ENCODE measurements around the gene TNIP1. TPM values are rescaled to one million over a fixed set of nuclear protein-coding genes. Genes with fewer than 3 reads are reported as not detected.

The TNIP1 gene
- total RNA-seq, 1 donor from 2014 or later = 58.7 TPM

DNA sequence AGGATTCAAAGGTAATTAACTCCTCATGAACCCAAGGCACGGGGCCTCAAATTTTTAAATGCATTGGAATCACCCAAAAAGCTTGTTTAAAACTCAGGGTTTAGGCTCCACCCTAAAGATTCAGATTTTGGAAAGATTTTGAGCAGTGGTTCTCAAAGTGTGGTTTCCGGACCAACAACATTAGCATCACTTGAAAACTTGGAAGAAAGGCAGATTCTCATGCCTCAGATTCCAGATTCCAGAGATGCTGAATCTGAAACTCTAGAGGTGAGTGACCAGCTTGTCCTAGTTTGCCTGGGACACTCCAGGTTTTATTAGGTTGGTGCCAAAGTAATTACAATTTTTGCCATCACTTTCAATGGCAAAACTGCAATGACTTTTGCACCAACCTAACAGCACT, 24.7 kb upstream of the TNIP1 start:
- no peak for DNase-seq (ENCODE audit: low spot score)

DNA sequence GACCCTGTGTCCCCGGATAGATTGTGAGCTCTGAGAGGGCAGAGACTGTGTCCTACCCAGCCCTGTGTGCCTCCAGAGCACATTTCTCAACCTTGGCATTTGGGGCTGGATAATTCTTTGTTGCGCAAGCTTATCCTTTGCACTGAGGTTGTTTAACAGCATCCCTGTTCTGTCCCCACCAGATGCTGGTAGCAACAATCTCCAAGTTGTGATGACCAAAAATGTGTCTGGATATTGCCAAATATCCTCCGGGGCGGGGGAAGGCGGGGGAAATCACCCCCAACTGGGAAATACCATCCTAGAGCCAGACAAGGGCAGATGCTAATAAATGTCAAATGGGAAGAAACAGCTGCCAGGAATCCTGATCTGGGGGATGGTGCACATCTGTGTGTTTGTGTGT, 24.0 kb upstream of the TNIP1 start:
- peak; percentile 74 for DNase-seq (ENCODE audit: low spot score)

DNA sequence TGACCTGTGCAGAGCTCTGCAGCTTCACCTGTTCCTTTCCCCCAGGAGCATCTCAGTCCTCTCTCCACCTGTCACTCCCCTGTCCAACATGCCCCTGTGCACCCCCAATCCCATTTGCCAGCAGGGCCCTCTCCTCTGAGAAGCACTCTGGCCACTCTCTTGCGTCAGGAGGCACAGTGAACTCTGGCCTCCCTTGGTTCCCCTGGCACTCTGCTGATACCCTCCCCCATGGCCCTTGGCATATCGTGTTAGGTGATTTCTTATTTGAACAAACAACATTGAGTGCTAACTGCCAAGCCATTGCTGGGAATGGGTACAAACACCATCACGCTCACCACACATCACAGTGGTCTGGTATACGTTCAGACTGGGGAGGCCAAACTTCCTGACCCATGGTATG, 20.9 kb upstream of the TNIP1 start:
- DNase-seq (ENCODE audit: low spot score) = no peak

DNA sequence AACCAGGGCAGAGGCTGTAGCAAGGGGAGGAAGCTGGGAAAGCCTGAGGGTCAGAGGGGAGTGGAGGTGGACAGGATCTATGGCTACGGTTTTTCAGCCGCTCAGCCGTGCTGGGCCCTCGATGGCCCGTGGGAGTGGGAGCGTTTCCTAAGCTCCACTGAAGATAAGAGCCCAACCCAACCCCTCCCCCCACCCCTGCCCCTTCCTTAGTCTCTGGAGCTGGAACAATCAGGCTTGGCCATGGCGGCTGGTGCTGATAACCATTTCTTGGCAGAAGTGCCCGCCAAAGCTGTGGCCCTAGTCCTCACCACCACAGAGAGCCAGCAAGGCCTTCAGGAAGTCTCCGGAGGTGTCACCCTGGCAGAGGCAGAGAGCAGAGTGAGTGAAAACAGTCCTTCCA, 20.3 kb upstream of the TNIP1 start:
- DNase-seq (ENCODE audit: low spot score) = no peak

GRCh38 chr5:151100681-151101080, 19.8 kb upstream of the TNIP1 start:
- DNase-seq (ENCODE audit: low spot score) = no peak

DNA sequence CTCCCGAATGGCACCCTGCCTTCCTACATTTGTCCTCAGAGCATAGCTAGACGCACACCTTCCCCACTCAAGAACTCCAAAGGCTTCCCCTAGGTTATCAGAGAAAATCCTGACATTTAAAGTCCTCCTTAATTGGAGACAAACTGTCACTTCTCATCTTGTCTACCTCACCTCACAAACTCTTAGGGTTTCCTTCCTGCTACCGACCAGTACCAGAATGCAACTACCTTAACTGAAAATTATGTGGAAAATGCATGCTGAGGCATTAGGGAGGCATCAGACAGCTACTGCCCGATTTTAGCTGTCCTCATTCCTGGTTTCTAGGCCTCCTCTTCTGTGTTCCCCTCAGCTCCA, 17.9 kb upstream of the TNIP1 start:
- DNase-seq (ENCODE audit: low spot score) = no peak

GRCh38 chr5:151097820-151098767, 17.3 kb upstream of the TNIP1 start:
- DNase-seq (ENCODE audit: low spot score) = no peak

- no peak for DNase-seq (ENCODE audit: low spot score)
These were observed 16.2 kb upstream of the TNIP1 start for GRCh38 chr5:151097061-151097460.

- no peak for DNase-seq (ENCODE audit: low spot score)
These were observed 15.2 kb upstream of the TNIP1 start for GRCh38 chr5:151096001-151096373.

DNA sequence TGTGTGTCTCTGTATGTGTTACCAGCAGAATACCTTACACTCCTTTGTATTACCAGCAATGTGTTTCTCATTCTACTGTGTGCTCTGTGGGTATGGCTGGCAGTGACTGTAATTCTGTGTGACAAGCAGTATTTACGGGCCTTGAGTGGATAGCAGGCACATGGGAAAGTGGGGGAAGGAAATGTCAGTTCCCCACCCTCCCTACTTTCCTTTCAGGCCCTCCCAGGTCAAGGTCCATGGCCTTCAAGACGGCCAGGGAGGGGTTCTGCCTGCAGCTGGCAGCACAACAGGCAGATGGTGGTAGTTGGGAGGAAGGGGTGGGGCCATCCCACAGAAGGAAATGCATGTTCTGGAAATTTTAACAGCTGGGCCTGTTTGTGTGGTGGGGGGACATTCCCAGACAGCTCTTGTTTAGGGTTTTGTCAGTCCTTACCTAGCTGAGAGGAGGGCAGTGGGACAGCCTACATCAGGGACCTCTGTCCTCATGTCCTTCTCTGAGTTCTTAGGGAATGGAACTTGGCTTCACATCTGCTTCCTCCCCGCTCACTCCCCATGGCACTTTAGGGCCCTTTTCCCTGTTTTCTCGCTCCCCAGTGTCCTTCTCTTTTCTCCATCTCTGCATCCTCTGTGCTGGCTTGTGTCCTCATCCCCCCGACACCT, 14.6 kb upstream of the TNIP1 start:
- DNase-seq (ENCODE audit: low spot score) = peak; percentile 72

DNA sequence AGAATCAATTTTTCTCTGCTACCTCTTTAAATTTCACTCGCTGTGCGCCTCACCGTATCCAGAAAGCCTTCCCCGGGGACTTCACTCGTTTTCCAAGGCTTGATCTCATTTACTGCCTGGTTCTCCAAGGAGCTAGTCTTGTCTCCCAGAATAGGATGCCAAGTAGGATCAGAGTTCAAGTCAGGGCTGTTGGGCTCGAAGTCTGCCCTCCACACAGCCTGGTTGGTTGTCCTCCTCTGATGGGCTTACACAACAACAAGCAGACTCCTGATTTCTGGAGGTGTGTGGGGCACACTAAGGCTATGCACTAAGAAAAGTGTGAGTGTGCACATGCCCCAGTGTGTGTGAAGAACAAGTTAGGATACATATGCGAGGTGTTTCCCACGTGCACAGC, 14.0 kb upstream of the TNIP1 start:
- no peak for DNase-seq (ENCODE audit: low spot score)

DNA sequence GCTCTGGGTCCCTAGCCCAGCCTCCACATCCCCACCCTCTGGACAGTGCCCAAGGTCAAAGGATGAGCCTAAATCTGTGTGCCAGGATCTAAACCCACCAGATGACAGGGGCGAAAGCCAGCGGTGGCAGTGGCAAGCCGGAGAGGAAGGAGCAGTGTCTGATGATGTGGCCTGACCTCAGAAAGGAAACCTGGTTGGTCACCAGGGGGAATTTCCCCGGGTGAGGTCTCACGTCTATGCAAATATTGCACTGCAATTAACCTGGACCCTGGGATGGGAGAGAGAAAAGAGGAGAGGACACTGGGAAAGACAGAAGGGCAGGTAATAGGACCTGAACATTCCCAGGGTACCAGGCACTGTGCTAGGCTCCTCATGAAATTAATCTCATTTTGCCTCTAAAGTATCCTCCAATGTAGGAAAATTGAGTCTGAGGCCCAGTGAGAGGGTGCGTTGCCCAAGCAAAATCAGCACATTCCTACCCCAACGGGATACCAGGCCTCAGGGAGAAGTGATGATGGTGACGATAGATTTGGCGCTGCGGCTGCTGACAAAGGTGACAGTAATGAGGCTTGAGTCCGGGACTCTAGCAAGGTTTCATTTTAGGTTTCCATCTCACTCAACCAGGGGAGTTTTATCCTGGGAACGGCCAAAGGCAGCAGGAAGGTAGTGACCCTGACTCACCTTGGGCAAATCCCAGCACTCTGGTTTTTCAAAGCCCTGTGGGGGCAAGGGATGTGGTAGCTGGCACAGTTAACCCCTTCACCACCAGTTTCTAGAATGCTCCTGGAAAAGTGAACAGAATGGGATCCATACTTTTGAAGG, 13.4 kb upstream of the TNIP1 start:
- no peak for DNase-seq (ENCODE audit: low spot score)

GRCh38 chr5:151093476-151093889, 12.6 kb upstream of the TNIP1 start:
- peak; percentile 83 for DNase-seq (ENCODE audit: low spot score)

- no peak for DNase-seq (ENCODE audit: low spot score)
These were observed 11.9 kb upstream of the TNIP1 start for GRCh38 chr5:151092762-151093161.

DNA sequence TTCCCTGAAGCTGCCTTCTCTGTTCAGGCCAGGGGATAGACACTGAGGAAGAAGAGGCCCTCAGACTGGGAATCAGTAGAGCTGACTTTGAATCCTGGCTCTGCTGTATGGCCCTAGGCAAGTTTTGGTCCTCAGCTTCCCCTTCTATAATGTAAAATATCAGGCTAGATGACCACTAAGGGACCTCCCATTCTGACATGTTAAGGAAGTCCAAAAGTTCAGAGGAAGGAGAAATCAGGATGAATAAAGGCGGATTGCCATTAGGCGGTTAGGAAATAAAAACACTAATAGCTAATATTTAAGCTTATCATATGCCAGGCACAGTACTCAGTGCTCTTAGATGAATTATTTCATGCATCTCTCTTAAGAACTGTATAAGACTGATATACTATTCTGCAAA, 8.9 kb upstream of the TNIP1 start:
- DNase-seq (ENCODE audit: low spot score) = no peak

- DNase-seq (ENCODE audit: low spot score) = no peak
These were observed 8.2 kb upstream of the TNIP1 start for GRCh38 chr5:151088986-151089385.

DNA sequence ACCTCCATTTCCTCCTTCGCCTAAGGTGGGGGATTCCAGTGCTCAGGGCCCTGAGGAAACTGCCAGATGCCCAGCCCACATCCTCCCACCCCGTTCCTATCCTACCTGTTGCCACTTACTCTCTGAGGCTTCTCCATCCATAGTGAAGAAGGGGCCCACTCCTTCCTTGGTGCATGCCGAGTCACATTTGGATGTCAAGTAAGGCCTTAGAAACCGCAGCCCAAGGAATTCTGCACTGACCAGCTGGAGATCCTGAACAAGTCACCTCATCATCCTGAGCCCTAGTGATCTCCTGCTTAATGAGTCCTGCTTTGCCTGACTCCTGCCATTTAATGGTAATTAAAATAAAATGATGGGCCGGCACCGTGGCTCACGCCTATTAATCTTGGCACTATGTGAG, 6.7 kb upstream of the TNIP1 start:
- DNase-seq (ENCODE audit: low spot score) = no peak

GRCh38 chr5:151086905-151087360, 6.1 kb upstream of the TNIP1 start:
- no peak for DNase-seq (ENCODE audit: low spot score)

DNA sequence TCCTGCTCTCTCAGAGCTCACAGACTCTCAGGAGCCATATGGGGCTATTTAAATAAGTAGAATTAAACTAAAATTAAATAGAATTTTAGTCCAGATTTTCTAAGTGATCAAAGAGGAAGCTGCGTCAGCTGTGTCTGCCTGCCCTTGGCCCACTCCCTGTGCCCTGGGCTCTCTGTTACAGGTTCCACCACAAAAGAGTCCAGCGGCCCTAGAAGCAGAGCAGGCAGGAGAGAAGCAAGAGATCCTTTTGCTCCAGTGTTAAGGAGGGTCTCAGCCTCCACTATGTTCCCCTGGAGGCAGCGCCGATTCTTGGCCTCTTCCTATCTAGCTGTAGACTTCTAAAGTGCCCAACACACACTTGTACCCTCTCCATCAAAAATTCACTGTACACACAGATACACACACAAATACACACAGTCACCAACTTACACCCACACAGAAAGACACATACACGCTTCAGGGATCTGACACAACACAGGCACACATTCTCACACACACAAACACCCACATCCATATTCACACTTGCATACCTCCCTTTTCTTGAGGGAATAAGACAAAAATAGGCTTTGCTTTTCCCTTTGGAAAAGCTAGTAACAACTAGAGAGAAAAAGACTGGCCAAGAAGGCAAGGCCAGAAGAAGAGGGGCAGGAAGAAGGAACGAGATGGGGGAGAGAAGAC, 5.5 kb upstream of the TNIP1 start:
- DNase-seq (ENCODE audit: low spot score) = no peak

DNA sequence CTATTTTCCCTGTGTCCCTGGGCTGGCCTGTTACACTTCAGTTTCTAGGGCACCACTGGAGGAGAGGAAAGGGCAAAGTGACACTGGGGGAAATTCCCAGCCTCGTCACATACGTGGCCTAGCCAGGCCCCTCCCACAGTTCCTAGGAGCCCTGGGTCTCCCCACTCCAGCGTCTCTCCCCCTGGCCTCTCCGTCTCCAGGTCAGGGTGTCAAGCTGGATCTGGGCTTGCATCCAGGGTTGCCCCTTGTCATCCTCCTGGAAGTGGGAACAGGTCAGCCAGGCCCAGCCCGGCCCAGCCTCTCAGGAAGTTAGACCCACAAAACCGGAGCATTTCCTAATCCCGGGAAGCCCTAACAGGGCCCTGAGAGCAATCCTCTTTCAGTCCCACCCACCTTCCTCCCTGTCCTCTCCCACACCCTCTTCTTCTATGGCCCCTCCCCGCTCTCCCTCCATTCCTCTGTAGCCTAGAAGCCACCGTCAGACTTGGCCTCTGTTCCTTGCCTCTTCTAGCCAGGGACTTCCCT, 4.7 kb upstream of the TNIP1 start:
- DNase-seq (ENCODE audit: low spot score) = no peak

DNA sequence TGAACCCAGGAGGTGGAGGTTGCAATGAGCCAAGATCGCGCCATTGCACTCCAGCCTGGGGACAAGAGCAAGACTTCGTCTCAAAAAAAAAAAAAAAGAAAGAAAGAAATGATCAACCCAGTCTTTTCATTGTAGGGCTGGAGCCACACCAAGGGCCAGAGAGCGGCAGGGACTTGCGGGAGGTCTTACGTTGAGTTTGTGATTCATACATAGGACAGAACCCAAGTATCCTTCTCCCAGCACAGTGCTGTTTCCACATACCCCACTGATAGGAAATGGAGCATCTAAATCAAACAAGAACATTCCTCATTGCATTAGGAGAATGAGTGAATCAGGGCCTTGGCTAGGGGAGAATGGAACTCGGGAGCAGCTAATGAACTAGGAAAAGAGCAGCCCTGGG, 3.5 kb upstream of the TNIP1 start:
- DNase-seq (ENCODE audit: low spot score) = no peak
